Hindlimb muscle (tissue), 1 donor: ENCODE measurements around the gene TMEM98. TPM values are rescaled to one million over a fixed set of nuclear protein-coding genes. Genes with fewer than 3 reads are reported as not detected.
A peak's percentile ranks its signal among the peaks of the same experiment; 100 is the strongest.
"Not testable (repeated sequence)": the region's sequence is repeated elsewhere in the genome, so short reads cannot be mapped to it uniquely, and the experiment has no call there.

Experiments
- DNase-seq: peaks from one replicate; pipeline ENCODE4 v3.0.0-alpha.2; 2013
- polyA plus RNA-seq: library from polyadenylated mRNA; unstranded; fragments of 120-200 nt; gene quantifications from one replicate; pipeline ENCODE4 v1.2.1, GENCODE V29; 2013; ENCODE audit not compliant: insufficient read length

Gene TMEM98
- polyA plus RNA-seq, 1 donor, result 35.2 TPM

GRCh38 chr17:32915245-32915644 is 12.7 kb upstream of the TMEM98 start:
- DNase-seq, result no peak

GRCh38 chr17:32916134-32916533 is 11.8 kb upstream of the TMEM98 start:
- DNase-seq, result no peak

- no peak for DNase-seq
These were observed 10.9 kb upstream of the TMEM98 start for GRCh38 chr17:32917081-32917480.

- no peak for DNase-seq
These were observed 10.1 kb upstream of the TMEM98 start for GRCh38 chr17:32917842-32918241.

GRCh38 chr17:32919876-32920275 is 8.1 kb upstream of the TMEM98 start:
- not testable (repeated sequence) for DNase-seq

GRCh38 chr17:32920293-32920692 is 7.7 kb upstream of the TMEM98 start:
- DNase-seq, result no peak

- no peak for DNase-seq
These were observed 6.9 kb upstream of the TMEM98 start for GRCh38 chr17:32921017-32921416.

- not testable (repeated sequence) for DNase-seq
These were observed 4.0 kb upstream of the TMEM98 start for GRCh38 chr17:32923905-32924304.

GRCh38 chr17:32926183-32926582 is 1.8 kb upstream of the TMEM98 start:
- DNase-seq, result no peak

GRCh38 chr17:32926789-32927188 is 1.2 kb upstream of the TMEM98 start:
- DNase-seq, result not testable (repeated sequence)

DNA sequence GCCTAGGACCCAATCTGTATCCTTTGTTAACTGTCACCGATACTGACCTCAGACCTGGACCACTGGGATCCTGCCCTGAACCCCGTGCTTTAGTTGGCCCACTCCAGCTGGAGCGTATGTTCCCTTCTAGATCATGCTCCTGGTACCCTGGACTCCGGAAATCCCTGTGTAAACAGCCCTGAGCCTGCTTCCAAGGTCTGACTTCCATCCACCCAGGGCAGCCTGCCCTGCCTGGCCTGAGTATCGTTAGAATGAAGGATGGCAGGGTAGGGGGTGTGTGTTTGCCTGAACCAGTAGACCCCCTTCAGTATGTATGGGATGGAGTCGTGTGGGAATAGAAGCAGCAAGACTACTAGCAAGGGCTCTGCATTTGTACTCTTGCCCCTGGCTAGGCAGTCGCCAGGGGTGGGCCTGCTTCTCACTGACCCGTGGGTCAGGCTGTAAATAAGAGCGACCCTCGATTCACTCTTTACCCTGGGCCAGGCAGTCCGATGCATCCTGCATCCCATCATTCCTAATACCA is 691 bp upstream of the TMEM98 start:
- DNase-seq, result no peak

GRCh38 chr17:32928586-32929535 is 908 bp downstream of the TMEM98 start:
- peak; percentile 48 for DNase-seq

DNA sequence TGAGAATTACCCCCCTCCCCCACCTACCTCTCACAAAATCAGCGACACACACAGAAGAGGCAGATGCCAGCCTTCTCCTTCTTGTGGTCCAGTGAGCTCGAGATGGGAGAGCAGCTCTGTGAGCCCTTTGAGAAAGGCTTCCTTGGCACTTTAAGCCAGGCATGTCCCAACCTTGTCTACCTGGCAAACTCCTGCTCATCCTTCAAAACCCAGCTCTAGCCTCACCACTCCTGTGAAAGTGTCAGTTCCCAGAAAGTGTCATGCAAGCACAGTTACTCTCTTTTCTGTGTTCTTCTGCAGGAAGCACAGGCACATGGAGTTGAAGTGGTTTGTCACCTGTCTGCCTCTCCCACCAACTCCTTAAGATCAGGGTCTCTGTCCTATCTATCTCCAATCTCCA is 1.6 kb downstream of the TMEM98 start:
- no peak for DNase-seq

GRCh38 chr17:32930512-32930911 is 2.6 kb downstream of the TMEM98 start:
- no peak for DNase-seq

DNA sequence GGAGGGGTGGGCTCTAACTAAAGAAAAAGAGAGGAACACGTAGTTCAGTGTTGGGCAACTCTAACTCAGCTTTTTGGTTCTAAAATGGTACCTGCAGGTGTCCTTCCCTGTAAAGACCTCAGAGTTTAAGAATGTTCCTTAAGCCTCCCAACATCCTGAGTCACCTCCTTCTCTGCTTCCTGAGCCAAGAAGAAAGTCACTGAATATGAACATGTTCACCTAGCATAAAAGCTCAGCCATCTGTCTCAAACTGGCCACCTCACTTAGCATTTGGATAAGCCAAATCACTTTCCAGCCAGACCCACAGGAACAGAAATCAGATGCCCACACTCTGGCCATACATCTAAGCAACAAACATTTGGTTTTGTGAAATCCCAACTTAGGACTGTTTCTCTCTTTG is 3.7 kb downstream of the TMEM98 start:
- no peak for DNase-seq

DNA sequence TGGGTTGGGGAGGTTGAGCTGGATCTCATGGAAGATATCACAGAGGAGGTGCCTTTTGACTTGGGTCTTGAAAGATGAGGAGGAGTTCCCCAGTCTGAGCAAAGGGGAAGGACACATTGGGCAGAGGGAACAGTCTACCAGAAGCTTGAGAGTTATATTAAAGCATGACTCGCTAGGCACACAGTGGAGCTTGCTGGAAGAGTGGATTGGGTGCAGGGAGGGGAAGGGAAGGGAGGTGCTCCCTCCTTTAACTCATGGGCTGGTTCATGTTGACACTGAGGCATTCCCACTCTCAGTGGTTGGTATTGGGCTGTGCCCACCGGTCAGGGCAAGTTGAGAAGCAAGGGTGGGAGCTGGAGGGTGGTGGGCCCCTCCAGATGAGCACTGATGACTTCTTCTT is 5.9 kb downstream of the TMEM98 start:
- no peak for DNase-seq

DNA sequence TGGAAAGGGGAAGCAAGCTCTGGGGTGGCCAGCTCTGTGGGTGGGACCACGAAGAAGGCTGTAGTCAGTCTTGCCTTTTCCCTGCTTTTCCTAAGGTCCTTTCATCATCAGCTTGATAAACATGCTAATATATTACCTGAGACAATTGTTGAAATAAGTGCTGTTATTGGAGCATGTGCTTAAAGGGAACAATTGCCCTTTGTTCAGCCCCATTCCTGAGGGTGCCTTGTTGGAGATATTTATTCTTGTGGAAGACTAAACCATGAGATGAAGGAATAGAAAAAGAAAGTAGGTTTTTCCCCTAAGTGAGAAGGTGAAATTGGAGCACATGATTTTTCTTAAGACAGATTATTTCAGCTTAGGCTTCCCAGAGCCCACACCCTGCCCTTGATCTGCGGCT is 7.8 kb downstream of the TMEM98 start:
- DNase-seq, result no peak

DNA sequence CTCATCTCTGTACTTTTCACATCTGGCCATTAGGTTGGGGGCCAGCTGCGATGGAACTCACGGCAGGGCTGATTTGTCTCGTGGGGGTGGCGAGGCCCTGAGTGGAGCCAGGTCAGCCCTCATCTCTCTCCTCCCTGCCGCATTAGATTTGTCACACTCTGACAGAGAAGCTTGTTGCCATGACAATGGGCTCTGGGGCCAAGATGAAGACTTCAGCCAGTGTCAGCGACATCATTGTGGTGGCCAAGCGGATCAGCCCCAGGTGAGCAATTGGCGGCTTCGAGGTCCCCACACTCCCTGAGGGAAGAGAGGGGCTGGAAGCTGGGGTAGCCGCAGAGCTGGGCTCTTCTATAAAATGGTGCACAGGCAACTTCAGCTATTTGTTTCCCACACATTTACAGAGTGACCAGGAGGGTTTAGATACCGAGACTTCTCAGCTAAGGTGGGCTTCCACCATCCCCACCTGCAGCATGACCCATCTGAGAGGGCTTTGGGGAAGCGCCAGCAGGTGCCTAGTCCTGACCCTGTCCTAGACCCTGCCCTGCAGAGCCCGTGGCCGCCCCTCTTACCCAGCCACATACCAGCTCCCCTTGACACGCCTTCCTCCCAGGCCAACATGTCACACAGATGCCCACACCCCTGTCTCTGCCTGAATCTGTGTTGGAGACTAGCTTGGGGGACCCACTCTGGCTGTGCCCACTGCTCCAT is 8.4 kb downstream of the TMEM98 start:
- no peak for DNase-seq

GRCh38 chr17:32936894-32937500 is 9.0 kb downstream of the TMEM98 start:
- DNase-seq, result peak; percentile 66

- no peak for DNase-seq
These were observed 12.9 kb downstream of the TMEM98 start for GRCh38 chr17:32940706-32941390.

- no peak for DNase-seq
These were observed 13.6 kb downstream of the TMEM98 start for GRCh38 chr17:32941419-32942032.

- DNase-seq, result no peak
These were observed 15.3 kb downstream of the TMEM98 start for GRCh38 chr17:32943206-32943605.
